ENCODE measurements around the gene RSRC2.

DNA sequence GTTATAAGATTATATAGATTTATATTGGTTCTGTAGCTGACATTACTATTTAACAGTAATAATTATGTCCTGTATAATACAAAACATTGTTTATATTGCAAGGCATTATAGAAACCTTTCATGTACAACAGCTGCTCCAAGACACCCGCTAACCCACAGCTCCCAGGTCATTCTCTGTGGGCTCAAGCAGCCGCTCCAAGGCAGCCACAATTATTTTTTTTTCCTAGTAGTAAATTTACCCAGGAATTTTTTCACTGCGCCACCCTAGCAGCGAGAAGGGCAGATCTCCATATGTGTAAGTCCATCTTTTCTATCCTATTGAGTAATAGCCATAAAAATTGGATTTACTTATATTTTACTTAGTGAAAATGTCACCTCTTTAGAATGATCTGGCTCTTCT lies 36.6 kb upstream of the RSRC2 start:
- TF ChIP-seq POLR2AphosphoS5 (IDR thresholded peaks at IDR 0.05) (no peak), POLR2A (IDR thresholded peaks at IDR 0.05) (no peak)
- TF ChIP-seq, protein P1, sequence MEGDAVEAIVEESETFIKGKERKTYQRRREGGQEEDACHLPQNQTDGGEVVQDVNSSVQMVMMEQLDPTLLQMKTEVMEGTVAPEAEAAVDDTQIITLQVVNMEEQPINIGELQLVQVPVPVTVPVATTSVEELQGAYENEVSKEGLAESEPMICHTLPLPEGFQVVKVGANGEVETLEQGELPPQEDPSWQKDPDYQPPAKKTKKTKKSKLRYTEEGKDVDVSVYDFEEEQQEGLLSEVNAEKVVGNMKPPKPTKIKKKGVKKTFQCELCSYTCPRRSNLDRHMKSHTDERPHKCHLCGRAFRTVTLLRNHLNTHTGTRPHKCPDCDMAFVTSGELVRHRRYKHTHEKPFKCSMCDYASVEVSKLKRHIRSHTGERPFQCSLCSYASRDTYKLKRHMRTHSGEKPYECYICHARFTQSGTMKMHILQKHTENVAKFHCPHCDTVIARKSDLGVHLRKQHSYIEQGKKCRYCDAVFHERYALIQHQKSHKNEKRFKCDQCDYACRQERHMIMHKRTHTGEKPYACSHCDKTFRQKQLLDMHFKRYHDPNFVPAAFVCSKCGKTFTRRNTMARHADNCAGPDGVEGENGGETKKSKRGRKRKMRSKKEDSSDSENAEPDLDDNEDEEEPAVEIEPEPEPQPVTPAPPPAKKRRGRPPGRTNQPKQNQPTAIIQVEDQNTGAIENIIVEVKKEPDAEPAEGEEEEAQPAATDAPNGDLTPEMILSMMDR (IDR thresholded peaks at IDR 0.05 in 8 of 11, conservative IDR thresholded peaks at IDR 0.05 in 3 of 11) = no peak
